HG03060 (cell line): Measurements from ENCODE around the gene SMG6.

Source experiments
- ATAC-seq: cut with Tn5 transposase; IDR thresholded peaks from one replicate; pipeline ENCODE4 v1.9.1; 2021; ENCODE audit warnings: low read depth, moderate number of reproducible peaks; ENCODE audit not compliant: unreplicated experiment

SMG6 gene

GRCh38 chr17:2040219-2040827, 263.3 kb downstream of the SMG6 start:
- ATAC-seq, result no peak

- ATAC-seq, result no peak
These were observed 266.4 kb downstream of the SMG6 start for GRCh38 chr17:2037155-2037554.

DNA sequence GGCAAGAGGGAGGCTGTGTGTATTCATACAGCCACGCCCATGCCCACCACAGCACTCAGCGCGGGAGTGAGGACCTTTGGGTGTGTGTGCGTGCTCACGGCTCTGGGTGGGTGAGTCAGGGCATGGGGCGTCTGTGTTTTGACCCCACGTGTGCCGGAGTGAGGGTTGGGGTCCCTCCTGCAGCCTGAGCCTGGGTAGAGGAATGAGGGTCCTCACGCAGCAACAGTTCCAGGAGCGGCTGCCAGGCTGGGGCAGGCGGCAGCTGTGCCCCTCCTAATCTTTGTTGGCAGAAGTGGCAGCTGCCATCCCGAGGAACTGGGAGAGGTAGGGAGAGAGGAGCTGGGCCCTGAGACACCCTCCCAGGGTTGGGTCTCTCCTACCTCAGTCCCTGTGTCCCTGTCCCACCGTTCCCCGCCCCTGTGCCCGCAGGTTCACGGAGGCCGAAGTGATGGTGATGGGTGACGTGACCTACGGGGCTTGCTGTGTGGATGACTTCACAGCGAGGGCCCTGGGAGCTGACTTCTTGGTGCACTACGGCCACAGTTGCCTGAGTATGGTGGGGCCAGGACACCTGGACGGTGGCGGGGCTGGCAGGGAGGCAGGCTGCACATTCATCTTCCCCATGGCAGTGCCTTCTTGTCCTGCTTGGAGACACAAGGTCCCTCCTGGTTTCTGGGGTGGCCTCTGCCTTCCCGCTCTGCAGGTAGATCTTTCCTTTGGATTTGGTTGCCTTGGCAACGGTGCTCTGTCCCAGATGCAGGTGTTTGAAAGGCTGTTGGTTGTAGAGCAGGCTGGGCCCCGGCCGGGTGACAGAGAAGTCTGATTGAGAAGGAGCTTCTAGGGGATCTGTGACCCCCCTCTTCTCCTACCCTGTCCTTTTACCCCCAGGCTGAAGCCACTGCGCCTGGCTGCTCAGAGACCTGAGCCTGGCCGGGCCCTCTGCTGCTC, 267.8 kb downstream of the SMG6 start:
- ATAC-seq, result no peak

GRCh38 chr17:2034806-2035540, 268.6 kb downstream of the SMG6 start:
- no peak for ATAC-seq

DNA sequence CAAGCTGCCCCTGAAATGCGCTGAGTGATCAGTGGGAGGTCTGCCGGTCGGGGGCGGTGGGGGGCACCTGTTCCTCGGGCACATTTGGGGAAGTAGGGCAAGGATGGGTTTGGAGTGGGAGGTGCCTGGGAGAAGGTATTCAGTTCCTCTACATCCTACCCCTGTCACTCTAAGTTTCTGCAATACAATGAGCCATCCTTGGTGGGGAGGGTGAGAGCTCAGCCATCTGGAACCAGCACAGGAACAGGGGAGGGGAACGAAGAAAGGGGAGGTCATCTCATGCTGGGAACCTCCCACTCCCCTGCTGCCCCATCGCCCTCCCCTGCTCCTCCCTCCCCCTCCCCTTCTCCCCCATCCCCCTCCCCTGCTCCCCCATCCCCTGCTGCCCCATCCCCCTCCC, 269.4 kb downstream of the SMG6 start:
- ATAC-seq, result no peak

GRCh38 chr17:2033153-2033552, 270.4 kb downstream of the SMG6 start:
- ATAC-seq, result no peak

- no peak for ATAC-seq
These were observed 272.8 kb downstream of the SMG6 start for GRCh38 chr17:2030779-2031163.

DNA sequence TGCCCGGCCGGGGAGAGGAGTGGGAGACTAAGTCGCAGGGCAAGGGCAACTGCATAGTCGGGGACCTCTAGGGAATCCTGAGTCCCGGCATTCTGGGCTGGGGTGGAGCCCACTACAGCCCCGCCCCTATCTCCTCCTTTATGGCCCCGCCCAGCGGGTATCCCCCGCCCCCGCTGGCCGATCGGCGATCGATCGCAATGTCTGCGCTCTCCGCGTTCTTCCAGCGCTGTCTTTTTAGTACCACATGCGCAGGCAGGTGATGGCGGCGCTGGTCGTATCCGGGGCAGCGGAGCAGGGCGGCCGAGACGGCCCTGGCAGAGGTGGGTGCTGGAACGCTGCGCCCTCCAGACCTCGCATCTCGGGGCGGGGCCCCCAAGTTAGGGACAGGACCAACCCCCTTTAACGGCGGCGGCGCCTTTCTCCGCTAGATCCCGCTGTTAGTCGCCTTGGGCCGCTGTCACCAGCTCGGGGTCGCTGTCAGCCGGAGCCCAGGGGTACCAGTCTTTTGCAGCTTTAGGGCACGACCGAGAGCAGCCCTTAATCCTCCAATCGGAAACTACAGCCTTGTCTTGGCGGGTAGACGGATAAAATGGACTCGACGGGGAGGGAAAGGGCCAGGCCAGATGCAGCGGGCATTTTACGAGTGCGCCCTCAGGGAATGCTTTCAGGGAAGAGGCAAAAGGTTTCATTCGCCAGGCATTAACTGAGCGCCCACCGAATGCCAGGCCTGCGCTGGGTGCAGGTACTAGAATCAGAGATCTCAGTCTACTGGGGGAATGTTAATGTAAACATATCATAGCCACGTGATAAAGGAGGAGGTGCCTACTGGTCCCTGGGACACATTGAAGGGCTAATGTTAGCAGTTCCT, 273.4 kb downstream of the SMG6 start, which contains the start of gene DPH1:
DPH1 (plus strand) TSS at position 243 of the 868 bp plus-strand sequence; CDS start at position 260, 17 bp downstream.
- peak; percentile 57 for ATAC-seq

GRCh38 chr17:2028737-2029136, 274.8 kb downstream of the SMG6 start:
- ATAC-seq, result no peak

DNA sequence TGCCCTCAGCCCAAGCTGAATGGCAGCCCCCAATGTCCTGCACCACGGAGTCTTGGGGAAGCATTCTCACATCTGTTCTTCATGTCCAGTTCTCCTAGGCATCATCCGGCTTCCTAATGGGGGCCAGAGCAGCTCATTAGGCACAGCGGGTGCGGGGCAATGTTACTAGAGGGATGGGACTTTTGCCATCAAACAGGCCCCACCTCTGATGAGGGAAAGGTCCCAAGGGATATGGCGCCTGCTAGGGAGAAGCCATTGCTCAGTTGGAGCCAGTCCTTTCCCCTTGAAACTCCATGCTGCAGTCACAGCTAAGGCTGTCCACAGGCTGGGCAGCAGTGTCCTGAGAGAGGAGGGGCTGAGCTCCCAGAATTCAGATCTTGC, 275.4 kb downstream of the SMG6 start:
- no peak for ATAC-seq

- no peak for ATAC-seq
These were observed 275.9 kb downstream of the SMG6 start for GRCh38 chr17:2027528-2028233.

DNA sequence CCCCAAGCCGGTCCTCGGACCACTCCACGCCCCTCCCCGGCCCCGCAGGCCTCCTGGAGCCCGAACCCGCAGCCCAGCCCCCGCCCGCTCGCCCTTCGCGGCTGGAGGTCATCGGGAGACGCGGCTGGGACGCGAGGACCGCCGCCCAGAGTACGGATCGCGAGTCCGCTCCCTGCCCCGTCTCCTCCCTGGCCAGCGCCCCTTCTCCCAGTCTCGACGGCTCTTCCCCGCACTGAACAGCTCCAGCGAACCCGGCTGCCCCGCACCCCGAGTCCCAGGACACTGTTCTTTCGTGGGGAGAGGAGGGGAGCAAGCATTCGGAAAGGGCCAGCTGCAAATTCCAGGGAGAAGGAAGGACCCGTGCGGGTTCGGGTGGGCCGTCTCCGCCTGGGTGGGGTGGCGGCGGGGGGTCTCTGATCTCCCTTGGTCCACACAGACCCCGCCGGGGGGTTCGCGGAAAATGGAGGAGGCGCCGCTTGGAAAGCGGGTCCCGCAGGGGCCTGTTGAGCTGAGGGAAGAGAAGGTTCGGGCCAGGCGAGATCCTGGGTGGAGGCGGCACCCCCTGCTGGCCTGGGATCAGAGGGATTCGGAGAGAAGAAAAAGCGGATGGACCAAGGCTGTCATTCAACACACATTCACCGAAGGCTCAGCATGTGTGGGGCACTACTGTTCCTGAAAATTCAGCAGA, 277.8 kb downstream of the SMG6 start:
- no peak for ATAC-seq

DNA sequence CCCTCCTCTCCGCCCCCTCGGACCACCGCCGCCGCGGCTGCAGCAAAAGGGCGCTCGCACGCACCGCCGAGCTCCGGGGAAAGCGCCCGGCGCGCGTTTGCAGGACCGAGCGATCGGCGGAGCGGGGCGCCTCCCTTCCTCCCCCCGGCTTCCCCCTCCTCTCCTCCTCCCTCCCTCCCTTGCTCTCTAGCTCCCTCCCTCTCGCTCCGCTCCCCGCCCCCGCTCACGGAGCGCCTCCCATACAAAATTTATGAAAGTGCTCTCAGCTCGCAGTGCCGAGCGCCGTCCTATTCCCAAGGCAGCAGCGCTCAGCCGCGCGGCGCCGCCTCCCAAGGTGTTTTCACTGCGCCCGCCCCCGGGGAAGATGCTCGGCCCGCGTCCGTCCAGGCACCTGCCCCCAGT, 278.4 kb downstream of the SMG6 start, which contains the start of gene RTN4RL1:
RTN4RL1 (minus strand) TSS at position 115 of the 402 bp plus-strand sequence. CDS start 469 bp downstream, outside the sequence.
- no peak for ATAC-seq

GRCh38 chr17:2024572-2025219, 278.9 kb downstream of the SMG6 start:
- no peak for ATAC-seq

DNA sequence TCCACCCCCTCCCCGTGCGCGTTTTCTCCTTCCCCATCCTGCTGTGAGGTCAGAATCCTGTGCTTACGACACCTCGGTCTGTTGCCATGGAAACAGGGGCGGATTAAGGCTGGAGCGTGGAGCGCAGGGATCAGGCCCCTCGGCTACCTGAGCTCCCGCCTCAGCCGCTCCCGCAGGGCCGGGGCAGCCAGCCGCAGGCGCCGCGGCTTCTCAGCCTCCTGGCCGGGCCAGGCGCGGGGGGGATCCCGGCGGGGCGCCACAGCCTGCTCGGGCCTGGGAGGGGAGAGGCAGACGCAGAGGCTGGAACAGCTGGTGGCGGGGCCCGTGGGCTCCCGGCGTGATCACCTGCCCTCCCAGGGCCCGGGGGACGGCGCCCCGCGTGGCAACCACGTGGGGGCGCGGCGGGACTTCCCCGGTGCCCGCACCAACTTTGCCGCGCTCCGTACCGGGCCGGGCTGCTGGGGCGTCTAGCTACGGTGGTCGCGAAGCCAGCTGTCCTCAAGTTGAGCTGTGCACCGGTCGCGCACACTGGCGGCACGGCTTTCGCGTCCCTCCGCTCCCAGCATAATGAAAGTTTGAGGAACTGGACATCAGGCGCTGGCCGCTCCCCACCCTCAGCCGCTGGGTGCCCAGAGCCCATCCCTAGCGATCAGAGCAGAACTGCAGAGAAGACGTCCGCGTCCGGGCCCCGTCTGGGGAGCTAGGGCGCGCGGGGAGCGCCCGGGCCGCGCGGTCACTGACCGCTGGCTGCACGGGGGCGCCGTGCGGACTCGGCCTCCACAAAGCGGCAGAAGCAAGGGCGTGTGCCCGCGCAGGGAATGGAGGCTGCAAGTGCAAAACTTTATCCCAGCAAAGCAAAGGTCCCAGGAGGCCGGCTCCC, 279.7 kb downstream of the SMG6 start:
- ATAC-seq, result no peak

- ATAC-seq, result no peak
These were observed 280.3 kb downstream of the SMG6 start for GRCh38 chr17:2023256-2023655.

GRCh38 chr17:2022647-2023240, 280.8 kb downstream of the SMG6 start:
- no peak for ATAC-seq
